GM12872 (cell line): Measurements from ENCODE around the gene GMDS.

ENCODE experiments used
- CTCF ChIP-seq: IDR thresholded peaks from 3 replicates; pipeline ENCODE4 v1.5.1; 2011; ENCODE audit warnings: low read depth, mild to moderate bottlenecking, low read length, moderate library complexity; ENCODE audit not compliant: insufficient read depth

The GMDS gene

GRCh38 chr6:2054516-2055067 is 190.8 kb downstream of the GMDS start:
- no peak for TF ChIP-seq CTCF

- no peak for TF ChIP-seq CTCF
Measured at GRCh38 chr6:2053691-2054090, 191.7 kb downstream of the GMDS start.

GRCh38 chr6:2047855-2048254 is 197.6 kb downstream of the GMDS start:
- no peak for TF ChIP-seq CTCF

- no peak for TF ChIP-seq CTCF
Measured at GRCh38 chr6:2044192-2044591, 201.2 kb downstream of the GMDS start.

GRCh38 chr6:2042956-2043648 is 202.3 kb downstream of the GMDS start:
- TF ChIP-seq CTCF, result no peak

DNA sequence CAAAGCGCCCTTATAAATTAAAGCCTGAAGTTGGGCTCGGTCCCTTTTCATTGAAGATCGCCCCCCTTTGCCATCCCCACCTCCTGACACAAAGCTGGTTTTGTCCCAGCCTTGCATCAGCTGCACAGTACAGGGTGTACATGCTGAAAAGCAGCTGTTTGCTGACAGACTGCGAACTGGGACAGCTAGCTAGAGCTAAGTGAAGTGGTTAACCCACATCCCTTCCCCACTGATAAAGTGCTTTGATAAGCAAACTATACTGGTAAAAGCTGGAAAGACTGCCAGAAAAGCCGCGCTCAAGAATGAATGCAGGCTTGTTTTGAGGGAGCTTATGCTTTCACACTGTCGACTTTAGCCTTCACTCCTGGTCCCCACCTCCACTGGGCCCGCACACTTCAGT is 207.3 kb downstream of the GMDS start:
- TF ChIP-seq CTCF, result no peak

GRCh38 chr6:2037237-2037926 is 208.0 kb downstream of the GMDS start:
- TF ChIP-seq CTCF, result no peak
